Inflammatory macrophage treated with lipopolysaccharide for 4 hours (primary cell): ENCODE measurements around the gene MTHFD2.
"Not testable (repeated sequence)": the region's sequence is repeated elsewhere in the genome, so short reads cannot be mapped to it uniquely, and the experiment has no call there.

Source experiments
- DNase-seq: peaks from one replicate; pipeline ENCODE4 v3.0.0-alpha.2; 2020

The MTHFD2 gene

DNA sequence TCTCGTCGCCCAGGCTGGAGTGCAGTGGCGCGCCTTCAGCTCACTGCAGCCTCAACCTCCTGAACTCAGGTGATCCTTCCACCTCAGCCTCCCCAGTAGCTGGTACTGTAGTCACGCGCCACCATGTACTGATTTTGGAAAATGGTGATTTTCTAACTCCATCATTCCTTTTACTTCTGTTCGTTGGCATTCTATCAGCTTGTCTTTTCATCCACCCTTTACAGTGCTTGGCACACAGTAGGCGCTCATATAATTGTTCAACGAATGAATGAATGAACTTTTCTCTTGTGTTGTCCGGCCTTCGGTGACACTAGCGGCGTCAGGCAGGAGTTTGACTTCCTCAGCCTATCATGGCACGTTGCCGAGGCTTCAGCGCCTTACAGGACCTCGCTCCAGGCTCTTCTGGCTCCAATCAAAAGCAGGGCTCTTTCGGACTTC, 373 bp upstream of the MTHFD2 start:
- DNase-seq, result no peak

DNA sequence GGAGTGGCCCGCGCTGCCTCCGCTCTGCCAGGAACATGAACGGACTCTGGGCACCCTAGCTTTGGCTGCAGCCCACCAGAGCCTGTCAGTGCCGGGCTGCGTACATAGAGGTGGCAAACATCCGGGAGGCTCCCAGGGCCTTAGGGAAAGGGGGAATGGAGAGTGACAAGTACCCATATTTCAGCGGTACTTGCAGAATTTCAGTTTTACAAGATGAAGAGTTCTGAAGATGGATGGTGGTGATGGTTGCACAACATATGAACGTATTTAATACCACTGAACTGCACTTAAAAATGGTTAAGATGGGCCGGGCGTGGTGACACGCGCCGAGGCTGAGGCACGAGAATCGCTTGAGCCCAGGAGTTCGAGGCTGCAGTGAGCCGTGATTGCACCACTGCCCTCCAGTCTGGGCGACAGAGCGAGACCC, 873 bp downstream of the MTHFD2 start:
- DNase-seq, result no peak

DNA sequence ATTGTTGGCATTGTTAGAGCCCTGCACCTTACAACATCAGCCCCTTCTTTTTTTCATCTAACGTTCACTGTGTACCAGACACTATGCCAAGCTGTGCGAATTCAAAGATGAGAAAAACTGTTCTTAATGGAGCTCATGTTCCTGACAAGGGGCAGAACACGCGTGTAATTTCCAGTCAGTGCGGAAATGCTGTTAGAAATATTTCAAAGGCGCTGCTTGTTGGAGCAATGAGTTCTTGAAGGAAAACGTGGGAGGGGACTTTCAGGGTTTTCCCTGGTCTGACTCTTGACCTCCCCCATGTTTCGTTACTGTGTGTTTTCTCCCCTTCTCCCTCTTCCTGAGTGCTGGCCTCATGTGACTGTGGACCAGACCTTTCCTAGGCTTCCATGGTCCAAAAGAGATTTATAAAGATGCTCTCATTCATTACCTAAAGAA, 1.5 kb downstream of the MTHFD2 start:
- peak; percentile 88 for DNase-seq

DNA sequence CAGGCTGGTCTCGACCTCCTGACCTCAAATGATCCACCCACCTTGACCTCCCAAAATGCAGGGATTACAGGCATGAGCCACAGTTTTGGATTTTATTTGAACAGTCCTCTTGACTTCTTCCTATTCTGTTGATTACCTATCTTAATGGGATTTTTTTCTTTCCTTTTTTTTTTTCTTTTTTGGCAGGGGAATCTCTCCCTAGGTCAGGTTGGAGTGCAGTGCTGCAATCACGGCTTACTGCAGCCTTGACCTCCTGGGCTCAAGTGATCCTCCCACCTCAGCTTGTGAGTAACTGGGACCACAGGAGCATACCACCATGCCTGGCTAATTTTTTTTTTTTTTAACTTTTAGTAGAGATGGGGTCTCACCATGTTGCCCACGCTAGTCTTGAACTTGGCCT, 2.8 kb downstream of the MTHFD2 start:
- no peak for DNase-seq

DNA sequence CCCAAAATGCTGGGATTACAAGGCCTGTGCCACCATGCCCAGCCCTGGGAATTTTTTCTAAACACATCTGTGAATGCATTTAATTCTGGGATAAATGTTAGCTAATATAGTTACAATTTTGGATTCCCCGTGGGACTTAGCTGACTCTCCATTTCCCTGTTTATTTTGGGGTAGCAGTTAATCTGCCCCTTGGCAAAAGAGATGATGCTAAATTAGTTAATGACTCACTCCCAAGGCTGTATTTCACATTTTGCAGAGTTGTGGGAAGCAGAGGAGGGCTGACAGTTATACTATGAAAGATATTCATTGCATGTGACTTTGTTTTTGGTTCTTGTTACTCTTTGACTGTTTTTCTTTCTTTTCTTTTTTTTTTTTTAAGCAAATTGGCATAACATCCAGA, 3.2 kb downstream of the MTHFD2 start:
- peak; percentile 61 for DNase-seq

DNA sequence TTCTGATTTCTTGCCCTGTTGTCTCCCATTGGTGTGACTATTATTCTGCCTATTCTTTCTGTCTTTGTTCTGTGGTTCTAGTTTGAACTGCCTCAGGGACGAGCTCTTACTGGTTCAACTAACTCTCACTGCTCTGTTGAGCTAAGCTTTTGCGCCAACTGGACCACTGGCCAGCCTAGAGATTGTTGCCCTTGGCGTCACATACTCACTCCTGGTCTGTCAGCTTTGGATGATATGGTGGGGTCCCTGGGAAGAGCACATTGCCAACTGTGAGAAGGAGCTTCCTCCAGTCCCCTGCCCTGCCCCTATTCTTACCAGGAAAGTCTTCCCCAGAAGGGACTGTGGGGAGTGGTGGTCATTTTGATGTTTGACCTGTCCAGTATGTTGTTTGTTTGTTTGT, 6.0 kb downstream of the MTHFD2 start:
- DNase-seq, result no peak

DNA sequence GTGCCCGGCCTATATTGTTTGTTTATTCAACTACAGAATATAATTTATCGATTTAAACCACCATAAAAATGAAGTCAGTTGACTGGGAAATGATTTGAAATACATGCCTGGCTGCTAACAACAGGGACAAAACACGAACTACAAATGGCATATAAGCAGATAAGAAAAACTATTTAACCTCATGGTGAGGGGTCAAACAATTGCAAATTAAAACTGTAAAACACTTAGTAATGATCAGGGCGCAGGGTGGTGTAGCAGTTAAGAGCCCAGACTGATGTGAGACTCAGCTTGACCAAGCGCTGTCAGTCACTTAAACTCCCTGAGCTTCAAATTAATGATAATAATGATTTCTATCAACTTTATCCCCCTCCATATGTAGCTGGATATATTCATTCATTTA, 6.7 kb downstream of the MTHFD2 start:
- no peak for DNase-seq

DNA sequence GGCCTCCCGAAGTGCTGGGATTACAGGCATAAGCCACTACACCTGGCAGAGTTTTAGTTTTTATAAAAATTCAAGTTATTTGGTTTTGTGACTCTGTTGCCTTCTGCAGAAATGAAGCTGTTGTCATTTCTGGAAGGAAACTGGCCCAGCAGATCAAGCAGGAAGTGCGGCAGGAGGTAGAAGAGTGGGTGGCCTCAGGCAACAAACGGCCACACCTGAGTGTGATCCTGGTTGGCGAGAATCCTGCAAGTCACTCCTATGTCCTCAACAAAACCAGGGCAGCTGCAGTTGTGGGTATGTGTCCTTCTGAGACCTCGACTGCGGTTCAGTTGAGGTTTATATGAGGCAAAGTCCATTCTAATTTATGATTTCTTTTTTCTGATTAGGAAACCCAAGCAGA, 7.2 kb downstream of the MTHFD2 start:
- no peak for DNase-seq

DNA sequence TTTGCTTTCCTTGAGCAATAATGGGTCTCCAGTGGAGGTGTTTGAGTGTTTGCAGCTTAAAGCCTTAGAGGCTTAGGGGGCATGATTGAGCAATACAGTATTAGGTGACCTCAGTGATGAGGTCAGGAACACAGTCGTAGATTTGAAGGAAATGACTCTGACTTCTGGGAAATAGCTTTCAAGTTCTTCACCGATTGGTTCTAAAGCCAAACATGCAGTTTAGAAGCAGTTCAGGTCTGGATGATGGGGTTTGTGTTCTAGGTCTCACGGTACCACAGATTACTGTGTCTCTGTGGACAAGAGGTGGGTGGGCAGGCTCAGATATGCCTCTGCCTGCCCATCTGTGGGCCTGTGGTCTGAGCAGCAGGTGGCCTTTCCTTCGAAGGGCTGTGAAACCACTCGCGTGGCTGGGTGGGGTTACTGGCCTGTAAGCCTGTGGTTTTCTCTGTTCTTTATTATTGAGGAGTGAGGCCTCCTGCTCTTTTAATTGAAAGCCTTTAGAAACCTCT, 7.8 kb downstream of the MTHFD2 start:
- DNase-seq, result peak; percentile 85

DNA sequence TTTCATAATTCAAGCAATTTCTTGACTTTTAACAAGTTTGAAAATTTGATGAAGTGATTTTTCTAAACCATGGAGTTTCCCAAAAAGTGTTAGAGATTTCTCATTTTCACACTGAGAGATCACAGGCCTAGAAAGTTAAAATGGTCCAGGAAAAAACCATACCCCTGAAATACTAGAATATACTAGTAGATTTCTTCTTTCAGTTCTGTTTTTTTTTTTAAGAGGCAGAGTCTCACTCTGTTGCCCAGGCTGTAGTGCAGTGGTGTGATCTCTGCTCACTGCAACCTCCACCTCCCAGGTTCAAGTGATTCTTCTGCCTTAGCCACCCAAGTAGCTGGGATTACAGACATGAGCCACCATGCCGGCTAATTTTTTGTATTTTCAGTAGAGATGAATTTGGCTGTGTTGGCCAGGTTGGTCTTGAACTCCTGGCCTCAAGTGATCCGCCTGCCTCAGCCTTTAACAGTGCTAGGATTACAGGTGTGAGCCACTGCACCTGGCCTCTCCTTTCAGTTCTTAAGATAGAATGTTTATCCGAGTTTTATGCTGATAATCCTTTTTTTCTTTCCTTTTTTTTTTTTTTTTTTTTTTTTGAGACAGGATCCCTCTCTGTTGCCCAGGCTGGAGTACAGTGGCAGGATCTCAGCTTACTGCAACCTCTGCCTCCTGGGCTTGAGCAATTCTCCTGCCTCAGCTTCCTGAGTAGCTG, 14.4 kb downstream of the MTHFD2 start:
- no peak for DNase-seq

DNA sequence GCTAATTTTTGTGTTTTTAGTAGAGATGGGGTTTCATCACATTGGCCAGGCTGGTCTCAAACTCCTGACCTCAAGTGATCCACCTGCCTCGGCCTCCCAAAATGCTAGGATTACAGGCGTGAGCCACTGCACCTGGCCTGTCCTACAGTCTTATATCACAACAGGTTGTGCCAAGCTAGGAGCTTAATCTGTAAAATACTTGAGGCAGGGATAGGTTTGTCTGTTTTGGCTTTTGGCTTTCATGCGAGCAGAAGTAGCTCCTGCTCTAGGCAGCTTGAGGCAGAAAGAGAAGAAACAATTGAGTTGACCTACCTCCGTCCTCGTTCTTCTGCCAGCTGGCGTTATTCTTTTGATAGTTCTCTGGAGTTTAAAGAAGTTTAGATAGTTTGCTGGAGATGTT, 17.4 kb downstream of the MTHFD2 start:
- not testable (repeated sequence) for DNase-seq

DNA sequence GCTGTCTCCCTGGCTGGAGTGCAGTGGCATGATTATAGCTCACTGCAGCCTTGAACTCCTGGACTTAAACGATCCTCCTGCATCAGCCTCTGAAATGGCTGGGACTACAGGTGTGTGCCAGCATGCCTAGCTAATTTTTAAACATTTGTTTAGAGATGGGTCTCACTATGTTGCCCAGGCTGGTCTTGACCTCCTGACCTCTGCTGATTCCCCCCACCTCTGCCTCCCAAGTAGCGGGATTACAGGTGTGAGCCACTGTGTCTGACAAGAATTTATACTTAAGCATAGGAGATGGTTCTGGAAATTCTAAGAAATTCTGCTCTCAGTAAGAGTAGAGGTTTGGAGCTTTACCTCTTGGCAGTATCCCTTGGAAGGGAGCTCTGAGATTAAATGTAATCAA, 18.2 kb downstream of the MTHFD2 start:
- DNase-seq, result no peak

DNA sequence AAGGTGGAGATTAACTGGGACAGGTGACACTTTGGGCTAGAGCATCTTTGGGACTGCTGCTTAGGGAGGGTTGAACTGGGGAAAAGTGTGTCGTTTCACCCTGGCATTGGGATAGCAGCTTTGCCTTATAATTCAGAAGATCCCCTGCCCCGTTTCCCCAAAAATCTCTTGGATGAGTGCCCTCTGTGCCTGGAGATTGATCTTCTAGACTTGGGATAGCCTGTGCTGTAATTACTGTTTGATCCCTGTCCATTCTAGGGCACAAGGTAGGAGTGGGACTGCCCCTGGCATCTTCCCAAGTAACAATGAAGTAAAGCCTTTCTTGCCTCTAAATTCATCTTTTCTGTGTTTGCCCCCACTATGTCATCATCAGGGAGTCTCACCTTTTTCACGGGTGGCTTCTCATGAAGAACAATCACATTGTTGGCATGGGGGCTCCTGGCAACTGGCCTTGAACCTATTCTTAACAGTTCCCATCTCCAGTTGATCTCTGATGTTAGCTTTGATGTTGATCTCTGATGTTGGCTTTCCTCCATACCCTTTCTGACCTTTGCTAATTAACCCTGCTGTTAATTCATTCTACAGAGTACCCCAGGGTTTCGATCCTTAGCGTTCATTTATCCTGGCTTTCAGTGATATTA, 21.6 kb downstream of the MTHFD2 start:
- no peak for DNase-seq

DNA sequence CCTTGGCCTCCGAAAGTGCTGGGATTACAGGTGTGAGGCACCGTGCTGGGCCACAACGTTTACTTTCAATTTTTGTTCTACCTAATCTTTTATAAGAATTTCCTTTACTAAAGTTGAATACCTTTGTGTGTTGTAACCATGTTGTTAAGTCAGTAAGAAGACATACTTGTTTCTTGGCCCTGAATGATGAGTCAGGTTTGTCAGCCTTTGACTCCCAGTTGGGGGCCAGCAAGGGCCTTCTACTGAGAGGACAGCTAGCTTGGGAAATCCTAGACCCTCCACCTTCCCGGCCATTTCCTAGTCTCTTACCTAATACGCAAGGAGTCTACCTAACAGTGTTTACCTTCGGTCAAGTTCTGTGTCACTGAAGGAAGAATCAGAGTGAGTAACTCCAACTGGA, 22.7 kb downstream of the MTHFD2 start:
- DNase-seq, result no peak

DNA sequence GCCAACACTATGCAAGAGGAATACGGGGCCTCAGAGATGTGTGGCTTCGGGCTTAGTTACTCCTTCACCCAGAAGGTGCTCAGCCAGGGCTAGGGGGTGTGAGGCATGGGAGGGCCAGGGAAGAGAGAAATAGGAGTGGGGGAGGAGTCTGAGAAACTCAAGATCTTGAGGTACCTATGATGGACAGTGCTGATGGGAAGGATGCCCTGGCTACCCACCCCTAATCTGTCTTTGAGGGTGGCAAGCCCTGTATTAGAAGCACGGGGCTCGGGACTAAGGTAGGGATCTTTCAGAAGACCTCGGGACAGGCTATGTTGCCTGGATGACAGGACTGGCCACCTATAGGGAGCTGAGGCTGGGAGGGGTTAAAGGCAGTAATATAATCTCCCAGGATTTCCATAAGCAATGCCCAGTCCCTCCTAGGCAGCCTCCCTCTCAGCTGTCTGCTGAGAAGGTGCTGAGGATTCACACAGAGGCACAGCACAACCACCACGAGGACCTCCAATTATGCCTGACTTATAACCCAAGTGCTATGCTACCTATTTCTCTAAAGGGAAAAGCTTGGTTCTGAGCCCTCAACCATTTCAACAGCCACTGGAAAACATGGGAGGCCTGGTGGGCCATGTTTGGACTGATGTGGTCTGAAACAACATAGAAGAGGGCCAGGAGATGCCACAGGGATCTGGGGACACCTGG, 23.3 kb downstream of the MTHFD2 start:
- no peak for DNase-seq

DNA sequence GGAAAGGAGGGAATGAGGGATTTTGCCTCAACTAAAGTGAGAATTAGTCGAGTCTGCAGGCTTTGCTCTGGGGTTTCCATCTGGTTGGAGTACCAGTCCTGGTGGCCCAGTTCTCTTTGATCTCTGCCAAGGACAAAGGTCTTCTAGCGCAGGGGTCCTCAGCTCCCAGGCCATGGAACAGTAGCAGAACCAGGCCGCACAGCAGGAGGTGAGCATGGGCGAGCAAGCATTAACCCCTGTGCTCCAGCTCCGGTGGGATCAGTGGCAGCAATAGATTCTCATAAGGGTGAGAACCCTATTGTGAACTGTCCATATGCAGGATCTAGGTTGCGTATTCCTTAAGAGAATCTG, 23.9 kb downstream of the MTHFD2 start:
- no peak for DNase-seq

DNA sequence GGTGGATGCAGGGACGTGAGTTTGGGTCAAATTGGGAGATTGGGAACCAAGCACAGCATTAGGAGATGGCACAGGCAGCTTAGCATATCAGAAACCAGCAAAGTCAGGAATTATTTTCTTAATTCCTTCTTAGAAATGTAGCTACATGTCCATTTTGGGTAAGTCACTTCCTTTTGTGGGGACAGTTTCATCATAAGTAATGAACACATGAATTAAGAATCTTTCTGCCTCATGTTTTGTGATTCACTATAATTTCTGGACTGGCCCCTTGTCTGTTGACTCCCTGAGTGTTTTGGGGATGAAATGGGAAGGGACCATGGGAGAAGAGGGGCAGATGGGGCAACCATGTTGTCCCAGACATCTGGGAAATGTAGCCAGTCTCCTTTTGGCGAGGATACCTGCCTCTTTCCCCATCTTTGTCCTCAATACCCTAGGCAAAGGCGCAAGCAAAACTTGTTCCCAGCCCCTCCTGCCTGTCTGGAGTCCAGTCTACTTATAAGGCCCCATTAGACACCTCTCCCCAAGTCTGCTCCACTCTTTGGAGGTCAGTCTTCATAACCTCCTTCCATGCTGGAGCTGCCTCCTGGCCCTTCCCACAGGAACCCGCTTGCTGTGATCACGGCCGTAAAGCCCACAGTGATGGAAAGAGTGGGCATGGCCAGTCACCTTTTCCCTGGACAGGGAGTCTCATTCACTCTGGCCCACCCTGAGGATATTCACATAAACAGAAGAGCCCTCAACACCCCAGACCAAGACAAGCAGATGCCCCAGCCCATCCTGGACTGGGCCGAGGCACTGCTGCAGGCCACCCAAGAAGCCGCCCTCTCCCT, 25.7 kb downstream of the MTHFD2 start:
- DNase-seq, result peak; percentile 18

DNA sequence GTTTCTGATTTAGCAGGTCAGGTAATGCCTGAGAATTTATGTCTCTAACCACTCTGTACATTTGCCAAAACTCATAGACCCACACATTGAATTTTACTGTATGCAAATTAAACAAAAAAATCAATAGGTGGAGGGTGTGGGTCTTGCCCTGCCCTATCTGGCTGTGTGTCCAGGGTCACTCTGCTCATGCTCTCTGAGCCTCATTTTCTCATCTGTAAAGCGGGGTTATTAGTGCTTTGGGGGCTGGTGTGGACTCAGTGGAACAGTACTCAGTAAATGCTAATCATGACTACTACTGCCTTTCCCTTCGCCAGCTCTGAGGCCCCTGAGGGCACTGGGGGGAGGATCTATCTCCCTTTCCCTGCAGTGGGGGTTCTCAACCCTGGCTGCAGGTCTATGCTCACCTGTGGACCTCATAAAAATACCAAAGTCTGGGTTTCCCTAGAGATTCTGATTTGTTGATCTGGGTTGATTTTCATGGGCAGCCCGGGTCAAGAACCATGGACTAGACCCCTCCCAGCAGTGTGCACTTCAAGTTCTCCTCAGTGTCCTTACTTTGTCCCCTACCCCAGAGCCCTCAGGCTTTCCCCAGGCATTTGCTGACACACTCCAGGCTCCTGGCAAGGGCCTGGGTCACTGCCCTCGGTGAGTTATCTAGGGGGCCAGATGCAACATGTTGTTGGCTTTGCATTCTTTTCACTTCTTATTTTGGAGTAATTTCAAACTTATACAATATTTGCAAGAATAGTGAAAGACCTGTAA, 27.5 kb downstream of the MTHFD2 start:
- no peak for DNase-seq

DNA sequence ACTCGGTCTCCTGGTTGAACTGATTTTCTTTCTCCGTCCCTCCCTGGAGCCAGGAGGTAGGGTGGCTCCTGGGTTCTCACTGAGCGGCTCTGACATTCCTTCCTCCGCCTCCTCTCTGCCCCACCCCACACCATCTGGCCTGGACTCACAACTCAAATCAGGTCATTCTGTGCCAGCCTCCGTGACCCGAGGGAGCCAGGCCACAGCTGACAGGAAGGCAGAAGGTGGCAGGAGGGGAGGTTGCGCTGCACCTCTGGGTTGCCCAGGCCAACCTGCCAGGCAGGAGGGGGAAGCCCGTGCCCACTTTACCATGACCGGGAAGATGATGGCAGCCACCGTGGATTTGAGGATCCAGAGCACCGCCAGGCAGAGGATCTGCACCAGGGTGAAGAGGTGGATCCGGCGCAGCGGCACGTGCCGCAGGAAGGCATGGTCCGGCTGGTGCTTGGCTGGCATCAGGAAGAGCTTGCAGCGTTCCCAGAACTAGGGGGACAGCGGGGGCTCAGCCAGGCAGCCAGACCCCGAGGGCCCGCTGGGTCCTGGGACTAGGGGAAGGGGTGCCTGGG, 28.3 kb downstream of the MTHFD2 start:
- no peak for DNase-seq

DNA sequence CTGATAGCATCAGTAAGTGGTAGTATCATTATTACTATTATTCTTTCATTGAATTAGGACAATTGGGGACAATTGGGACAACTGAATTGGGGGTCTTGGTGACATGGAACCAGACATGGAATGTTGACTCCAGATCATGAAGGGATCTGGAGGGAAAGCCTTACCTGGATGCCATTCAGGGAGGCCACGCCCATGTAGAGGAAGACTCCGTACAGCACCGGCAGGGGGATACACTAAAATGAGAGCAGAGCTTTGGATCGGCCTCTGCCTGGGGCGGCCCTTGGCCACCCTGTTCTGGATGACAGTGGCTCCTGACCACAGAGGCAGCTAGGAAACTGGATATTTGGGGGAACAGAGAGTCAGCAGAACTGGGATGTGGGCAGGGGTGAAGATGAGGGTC, 29.2 kb downstream of the MTHFD2 start:
- no peak for DNase-seq

DNA sequence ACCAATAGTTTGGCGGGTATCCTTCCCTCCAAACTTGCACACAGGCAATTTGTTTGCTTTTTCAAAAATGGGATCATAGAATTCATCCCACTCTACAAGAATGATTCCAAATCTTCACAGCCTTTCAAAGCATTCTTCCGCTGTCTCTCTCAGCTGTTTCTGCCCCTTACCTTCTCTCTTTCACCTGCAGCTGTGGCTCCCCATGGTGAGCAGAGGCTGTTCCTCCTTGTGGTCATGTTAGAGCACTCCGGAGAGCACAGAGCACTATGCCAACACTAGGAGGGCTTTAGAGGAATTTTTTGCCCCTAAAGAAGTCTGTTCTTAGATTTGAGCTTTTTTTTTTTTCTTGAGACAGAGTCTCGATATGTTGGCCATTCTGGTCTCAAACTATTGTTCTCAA, 30.4 kb downstream of the MTHFD2 start:
- DNase-seq, result no peak

DNA sequence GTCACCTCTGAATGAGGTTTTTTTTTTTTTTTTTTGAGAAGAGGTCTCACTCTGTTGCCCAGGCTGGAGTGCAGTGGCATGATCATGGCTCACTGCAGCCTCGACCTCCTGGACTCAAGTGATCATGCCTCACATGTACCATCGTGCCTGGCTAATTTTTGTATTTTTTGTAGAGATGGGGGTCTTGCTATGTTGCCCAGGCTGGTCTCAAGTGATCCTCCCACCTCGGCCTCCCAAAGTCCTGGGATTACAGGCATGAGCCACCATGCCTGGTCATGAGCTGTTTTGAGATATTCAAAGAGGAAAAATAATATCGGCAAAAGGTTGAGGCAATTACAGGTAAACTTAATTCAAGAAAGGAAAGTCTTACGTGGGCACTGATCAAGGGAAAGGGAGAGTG, 31.4 kb downstream of the MTHFD2 start:
- DNase-seq, result not testable (repeated sequence)
